NCI-H1092 (cell line): ENCODE data around the gene MAJIN.
A peak's percentile ranks its signal among the peaks of the same experiment; 100 is the strongest.
"Not testable (repeated sequence)": the region's sequence is repeated elsewhere in the genome, so short reads cannot be mapped to it uniquely, and the experiment has no call there.

Experiments
- DNase-seq: peaks from one replicate; lab custom pipeline; 2025; lab: John Stamatoyannopoulos, UW

MAJIN gene, protein sequence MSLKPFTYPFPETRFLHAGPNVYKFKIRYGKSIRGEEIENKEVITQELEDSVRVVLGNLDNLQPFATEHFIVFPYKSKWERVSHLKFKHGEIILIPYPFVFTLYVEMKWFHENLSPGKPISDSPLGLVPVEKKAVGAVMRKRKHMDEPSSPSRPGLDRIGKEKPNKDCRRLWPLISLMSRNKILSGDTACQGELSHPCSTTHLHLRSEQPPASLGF

DNA sequence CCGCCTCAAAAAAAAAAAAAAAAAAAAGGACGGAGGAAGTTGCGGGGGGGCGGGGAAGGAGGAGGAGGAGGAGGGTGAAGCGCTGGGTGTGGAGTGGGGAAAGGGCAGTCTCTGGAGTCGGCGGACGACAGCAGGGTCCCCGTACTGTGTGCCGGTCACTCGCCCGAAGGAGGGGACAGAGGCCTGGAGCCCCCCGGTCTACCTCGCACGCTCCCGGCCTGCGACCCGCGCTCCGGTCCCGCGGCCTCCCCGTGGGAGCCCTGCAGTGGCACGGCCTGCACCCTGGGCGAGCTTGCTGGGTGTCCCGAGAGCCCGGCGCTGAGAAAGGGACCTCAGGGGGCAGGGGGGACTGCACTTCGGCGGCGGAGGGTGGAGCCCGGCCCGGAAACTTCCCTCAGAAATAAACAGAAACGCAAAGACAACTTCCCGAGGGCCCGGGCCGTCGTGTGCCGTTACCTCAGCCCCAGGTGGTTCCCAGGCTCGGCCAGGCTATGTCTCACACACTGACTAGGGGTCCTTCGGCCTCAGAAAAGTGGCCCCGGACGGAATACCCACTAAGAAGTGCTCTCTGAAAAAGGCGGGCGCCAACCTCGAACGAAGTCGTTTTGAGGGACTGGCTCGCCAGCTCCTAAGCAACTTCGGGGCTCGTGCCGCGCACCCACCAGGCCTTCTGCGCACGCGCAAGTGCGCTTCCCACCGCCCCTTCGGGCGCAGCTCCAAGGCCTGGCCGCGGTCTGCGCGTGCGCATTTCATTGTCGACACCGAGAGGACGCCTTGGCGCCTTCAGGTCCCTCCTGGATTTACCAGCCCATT, at the start of gene MAJIN:
Gene MAJIN (minus strand): TSS at position 688 of the 813 bp plus-strand sequence. CDS start 12,703 bp downstream, outside the sequence.
- DNase-seq: no peak

DNA sequence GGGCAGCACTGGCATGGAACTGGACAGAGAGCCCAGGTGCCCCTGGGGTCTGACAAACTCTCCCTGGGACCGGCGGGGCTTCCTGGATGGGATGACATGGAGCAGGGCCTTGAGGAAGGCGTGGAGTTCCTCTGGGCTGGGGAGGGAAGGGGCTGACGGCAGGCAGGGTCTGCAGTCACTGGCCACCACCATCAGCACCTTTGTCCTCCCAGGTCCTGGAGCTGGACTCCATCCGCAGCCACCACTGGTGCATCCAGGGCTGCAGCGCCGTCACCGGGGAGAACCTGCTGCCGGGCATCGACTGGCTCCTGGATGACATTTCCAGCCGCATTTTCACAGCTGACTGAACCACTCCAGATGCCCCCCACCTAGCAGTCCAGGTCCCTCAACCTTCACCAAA, 49.6 kb upstream of the MAJIN start:
- DNase-seq: no peak

DNA sequence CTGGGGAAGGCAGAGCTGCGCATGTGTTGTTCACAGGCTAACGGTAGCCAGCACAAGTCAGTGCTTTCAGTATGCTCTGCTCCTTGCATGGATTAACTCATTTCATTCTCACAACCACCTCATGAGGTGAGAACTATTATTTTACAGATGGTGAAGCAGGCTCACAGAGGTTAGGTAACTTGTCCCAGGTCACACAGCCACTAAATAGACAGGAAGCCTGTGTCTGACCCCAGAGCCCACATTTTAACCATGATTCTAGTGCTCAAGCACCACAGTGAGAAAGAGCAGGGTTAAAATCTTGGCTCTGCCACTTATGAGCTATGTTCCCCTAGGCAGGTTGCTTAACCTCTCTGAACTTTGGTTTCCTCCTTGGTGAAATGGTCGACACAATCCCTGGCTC, 49.1 kb upstream of the MAJIN start:
- DNase-seq: no peak

DNA sequence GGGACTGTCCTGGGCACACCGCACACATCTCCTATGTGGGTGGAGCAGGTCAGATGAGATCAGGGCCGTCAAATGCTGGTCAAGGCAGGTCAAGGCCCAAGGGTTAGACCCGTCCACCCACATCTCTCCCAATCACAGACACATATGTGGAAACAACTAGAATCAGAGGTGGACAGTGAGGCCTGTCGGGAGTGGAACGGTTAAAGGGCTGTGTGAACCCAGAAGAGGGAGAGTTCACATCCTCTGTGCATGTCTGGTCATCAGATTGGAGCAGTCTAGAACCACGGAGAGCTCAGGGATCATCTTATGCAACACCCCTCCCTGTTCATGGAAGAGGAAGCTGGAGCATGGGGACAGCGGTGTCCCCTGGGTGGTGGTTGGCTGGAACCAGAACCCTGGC, 47.9 kb upstream of the MAJIN start:
- DNase-seq: no peak

DNA sequence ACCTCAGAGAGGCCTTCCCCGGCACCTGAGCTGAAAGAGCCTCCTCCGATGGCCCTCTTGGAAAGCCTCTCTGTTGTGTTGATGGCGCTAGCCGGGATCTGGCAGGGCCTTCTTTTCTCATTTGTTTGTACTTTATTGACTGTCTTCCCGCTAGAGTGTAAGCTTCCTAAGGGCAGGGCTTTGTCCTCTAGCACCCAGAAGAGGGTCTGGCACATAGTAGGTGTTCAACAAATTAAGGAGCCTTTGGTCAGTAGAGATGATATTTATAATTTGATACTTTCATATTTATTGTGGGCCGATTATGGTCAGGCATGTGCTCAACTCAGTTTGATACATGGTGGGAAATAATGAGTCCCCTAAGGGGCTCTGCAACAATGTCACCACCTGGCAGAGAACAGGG, 46.0 kb upstream of the MAJIN start:
- no peak for DNase-seq

DNA sequence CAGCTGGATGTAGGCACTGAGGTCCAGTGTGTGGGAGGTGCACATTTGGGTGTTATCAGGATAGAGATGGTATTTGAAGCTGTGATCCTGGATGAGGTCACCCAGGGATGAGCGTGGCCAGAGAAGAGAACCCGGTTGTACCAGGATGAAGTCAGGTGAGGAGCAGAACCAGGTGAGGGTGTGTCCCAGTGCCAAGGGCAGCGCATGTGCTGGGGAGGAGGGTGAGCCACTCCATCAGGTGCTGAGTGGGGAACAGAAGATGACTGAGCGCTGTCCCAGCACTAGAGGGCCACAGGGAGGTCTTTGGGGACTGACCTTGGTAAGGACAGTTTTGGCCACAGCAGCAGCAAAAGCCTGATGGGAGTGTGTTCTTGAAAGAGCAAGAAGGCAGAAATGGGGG, 44.8 kb upstream of the MAJIN start:
- DNase-seq: no peak

DNA sequence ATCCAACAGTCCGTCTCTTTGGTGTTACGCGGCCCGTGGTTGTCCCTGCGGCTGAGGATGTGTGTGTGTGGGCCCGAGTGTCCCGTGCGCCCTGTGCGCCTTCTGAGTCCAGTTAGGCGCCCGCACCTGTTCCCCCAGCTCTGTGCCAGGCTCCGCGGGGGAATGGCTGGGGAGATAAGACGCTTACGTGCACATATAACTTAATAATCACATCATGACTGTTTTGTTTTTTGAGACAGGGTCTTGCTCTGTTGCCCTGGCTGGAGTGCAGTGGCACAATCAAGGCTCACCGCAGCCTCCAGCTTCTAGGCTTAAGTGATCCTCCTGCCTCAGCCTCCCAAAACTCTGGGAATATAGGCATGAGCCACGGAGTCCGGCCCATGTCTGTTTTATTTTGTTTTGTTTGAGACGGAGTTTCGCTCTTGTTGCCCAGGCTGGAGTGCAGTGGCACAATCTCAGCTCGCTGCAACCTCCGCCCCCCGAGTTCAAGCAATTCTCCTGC, 42.9 kb upstream of the MAJIN start:
- no peak for DNase-seq

DNA sequence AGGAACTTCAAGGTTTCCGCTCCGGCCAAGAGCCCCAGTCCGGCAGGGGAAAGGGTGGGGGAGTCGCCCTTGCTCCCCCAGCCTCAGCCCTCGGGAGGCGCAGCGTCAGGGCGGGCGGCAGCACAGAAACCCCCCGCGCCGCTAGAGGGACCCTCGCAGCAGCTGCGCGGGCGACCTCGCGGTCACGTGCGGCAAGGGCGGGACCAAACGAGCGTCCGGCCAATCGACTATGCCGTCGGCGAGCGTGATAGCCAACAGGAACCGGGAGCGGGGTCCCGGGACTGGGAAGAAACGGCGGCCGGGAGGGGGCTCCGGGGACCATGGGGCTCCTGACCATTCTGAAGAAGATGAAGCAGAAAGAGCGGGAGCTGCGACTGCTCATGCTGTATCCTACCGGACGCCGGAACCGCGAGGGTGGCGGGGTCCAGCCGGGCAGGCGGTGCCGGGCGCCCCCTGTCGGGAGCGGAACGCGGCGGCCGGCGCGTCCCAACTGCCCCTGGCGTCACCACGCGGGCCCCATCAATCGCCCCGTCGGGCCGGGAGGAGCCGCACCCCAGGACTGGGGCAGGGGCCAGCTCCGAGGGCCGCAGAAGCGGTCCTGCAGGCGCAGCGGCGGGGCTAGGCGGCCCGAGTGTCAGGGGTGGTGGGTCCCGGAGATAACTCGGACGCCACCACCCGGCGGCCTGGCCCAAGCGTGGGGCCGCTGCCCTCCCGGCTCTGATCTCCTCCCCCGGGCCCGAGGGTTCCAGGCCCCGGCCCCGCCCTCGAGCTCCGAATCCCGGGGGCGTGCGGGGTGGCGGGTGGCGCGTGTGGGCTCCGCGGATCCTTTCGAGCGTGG, 42.2 kb upstream of the MAJIN start, which contains the start of gene ARL2:
Gene ARL2 (plus strand): TSS at position 273 of the 838 bp plus-strand sequence. CDS start 48 bp downstream, at position 321.
- peak; percentile 96 for DNase-seq

DNA sequence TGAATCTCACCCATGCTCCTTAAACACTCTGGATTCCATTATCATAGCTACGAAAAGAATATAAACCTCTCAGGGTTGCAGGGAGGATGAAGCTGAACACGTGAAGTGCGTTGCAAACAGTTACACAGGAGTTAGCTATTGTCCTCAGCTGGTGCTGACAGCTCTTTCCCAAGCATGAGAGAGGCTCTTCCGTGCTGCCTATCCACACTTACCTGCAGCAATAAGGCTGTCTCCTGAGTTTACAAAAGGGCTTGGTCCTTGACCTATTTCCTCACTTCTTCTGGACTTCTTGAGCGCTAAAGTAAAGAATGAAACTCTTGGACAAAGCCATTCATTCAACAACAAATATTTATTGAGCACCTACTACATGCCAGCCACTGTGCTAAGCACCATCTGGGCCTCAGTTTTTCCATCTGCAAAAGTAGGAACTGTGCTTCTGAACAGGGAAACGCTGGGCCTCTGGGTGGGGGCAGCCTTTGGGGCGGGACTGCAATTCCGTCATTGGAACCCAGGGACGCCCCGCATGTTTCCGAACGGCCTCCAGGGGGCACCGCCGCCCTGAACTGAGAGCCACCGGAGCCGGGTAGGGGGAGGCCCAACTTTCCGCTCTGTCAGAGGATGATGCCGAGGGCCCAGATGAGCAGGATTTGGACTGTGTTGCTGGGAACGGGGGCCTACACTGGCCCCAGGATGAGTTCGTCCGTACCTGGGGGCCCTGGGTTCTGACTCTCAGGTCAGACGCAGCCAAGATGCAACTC, 41.4 kb upstream of the MAJIN start:
- DNase-seq: peak; percentile 90

DNA sequence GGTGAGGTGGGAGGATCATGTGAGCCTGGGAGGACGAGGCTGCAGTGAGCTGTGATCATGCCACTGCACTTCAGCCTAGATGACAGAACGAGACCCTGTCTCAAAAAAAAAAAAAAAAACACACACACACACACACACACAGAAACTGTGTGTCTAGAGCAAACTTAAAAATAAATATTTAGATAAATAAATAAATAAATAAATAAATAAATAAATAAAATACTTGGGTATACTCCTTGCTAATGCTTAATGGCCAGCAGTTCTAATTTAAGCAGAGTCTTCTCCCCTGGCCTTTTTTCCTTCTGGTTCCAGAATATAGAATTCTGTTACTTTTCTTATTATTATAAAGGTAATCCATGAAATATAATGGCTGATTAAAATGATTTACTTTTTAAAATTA, 37.0 kb upstream of the MAJIN start:
- DNase-seq: no peak

DNA sequence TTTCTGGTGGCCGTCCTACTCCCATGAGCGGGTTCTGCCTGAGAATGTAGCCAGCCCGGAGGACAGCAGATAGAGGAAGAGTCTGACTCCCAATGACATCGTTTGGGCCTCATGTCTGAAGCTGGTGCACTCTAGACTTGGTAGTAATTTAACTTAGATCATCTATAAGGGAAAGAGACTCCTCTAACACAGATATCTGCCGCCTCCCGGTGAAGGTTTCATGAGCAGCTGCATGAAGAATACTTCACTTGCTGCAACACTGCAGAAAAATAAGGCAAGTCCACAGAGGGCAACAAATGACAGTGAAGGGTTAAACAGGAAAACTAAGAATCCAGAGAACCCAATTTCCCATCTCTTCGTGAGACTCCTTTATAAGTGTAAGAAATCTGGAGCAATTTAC, 36.1 kb upstream of the MAJIN start:
- DNase-seq: no peak

DNA sequence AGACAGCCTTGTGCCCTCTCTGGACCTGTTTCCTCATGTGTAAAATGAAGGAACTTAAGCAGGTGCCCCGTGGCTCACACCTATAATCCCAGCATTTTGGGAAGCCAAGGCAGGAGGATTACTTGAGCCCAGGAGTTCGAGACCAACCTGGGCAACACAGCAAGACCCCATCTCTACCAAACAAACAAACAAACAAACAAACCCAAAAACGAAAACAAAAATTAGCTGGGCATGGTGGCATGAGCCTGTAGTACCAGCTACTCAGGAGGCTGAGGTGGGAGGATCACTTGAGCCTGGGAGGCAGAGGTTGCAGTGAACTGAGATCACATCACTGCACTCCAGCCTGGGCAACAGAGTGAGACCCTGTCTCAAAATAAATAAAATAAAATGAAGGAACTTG, 32.1 kb upstream of the MAJIN start:
- DNase-seq: not testable (repeated sequence)

DNA sequence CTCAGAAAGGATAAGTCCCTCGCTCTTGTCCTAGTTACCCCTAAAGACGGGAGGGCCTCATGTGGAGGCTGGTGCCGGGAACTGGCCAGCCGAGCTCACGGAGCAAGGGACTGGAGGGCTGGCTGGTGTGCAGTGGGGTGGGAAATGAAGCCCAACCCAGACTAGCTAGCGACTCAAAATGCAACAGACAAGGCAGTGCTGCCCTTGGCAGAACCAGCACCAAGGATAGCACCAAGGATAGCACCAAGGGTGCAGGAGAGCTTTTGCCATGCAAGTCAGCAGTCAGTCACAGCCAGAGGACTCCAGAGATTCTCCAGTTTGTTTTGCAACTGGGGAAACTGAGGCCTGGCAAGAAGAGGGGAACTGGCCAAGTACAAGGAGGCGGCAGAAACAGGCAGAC, 31.4 kb upstream of the MAJIN start:
- no peak for DNase-seq

DNA sequence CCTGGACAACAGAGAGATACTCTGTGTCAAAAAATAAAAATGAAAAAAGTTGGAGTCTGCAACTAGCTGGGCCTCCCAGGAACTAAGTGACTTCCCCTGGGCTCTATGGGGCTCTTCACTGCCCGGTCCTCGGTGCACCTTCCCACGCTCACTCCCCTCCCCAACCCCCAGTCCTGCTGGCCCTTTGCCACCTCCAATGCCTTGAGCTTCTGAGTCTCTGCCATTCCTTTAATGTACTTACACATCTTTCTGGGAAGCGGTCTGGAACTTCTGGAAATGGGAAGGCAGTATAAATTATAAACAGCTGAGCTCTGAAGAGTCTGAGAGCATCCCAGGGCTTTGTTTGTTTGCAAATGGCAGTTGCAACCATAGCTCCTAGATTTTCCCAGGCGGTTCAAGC, 30.8 kb upstream of the MAJIN start:
- DNase-seq: no peak

DNA sequence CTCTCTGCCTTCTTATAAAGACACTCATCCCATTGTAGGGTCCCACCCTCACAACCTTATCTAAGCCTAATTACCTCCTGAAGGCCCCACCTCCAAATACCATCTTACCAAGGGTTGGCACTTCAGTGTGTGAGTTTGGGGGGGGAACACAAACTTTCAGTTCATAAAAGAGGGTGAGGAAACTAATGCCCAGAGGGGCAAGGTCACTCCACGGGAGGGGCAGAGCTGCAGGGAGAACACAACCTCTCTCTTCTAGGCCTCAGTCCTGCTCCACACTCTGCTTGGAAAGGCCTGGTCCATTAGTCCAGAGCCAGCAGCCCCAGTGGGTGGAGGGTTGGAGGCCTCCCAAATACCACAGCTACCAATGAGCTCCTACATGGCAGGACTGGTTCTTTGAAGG, 27.6 kb upstream of the MAJIN start:
- no peak for DNase-seq

DNA sequence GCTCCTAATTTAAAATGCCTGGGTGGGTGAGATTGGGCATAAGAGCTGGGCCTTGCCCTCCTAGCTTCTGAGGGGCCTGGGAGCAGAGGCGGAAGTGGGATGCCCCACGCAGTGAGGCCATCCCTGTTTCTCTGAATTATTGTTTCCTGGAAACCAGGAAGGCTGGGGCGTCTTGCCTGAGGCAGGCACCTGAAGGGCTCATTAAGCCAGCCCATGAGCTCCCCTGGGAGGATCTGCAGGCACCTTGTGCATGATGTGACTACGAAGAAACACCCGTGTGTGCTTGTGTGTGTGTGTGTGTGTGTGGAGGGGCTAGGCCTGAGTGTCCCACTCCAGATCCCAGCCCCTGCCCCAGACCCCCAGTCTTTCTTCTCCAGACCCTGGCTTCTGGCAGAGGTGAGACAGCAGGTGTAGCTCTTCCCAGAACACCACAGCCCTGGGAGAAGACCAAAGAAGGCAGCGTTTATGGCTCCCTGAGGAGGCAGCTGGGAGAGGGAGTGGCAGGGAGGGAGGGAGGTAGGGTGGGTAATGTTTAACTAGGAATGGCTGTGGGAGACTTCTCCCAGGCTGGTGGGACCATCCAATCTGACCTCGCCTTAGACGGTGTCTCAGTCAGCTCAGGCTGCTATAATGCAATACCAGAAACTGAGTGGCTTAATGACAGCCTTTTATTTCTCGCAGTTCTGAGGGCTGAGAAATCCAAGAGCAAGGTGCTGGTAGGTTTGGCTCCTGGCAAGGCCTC, 27.0 kb upstream of the MAJIN start:
- no peak for DNase-seq

DNA sequence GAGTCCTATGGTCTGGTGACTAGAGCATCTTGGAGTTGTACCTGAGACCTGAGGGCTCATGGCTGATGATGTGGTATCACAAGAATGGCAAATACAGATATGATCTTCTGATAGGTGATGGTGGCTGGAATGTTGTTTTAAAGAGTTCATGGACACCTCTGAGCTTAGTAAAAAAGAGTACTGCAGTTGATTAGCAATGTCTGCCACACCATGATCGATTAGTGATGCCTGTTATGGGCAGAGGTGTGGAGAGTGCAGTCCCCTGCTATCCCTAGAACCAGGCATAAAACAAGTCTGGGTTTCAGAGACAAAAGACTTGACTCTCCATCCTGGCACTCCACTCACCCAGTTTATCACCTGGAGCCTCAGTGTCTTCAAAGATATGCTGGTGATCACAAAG, 26.2 kb upstream of the MAJIN start:
- DNase-seq: no peak

DNA sequence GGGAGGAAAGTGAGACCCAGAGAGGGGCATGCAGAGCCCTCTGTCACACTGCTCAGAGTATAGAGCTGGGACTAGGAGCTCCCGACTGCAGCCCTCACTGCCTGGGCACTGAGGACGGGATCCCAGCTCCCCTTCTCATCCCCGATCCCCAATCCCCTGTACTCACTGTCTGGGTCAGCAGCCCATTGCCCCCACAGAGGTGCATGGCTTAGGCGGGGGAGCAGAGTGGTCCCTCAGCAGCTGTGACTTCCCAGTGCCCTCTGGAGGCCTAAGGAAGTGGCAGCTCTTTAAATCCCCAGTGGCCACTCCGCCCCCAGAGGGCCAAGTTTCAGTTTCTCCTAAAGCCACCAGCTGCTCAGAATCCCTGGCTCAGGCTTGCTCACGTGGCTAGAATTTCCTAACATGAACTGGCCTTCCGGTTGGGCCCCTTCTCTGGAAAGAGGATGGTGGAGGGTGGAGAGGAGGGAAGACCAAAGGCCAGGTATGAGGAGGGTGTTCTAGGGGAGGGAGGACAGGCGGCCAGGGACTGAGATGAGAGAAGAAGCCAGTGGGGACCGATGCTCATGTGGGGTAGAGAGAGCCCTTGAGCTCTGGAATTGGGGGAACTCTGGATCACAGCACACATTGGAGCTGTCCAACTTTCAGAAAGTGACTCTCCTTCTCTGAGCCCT, 24.9 kb upstream of the MAJIN start, which contains the start of gene BATF2:
Gene BATF2 (minus strand): TSS at position 262 of the 671 bp plus-strand sequence. CDS start 57 bp downstream, at position 205.
- DNase-seq: peak; percentile 61

DNA sequence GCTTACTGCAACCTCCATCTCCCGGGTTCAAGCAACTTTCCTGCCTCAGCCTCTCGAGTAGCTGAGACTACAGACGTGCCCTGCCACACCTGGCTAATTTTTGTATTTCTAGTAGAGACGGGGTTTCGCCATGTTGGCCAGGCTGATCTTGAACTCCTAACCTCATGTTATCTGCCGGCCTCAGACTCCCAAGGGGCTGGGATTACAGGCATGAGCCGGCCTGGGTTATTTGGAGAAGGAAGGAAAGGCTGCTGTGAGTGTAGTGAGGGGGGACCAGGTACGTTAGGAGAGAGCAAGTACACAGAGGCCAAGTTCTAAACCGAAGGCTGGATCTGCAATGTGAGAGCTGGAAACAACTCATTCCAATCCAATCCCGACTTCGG, 24.4 kb upstream of the MAJIN start:
- DNase-seq: no peak

DNA sequence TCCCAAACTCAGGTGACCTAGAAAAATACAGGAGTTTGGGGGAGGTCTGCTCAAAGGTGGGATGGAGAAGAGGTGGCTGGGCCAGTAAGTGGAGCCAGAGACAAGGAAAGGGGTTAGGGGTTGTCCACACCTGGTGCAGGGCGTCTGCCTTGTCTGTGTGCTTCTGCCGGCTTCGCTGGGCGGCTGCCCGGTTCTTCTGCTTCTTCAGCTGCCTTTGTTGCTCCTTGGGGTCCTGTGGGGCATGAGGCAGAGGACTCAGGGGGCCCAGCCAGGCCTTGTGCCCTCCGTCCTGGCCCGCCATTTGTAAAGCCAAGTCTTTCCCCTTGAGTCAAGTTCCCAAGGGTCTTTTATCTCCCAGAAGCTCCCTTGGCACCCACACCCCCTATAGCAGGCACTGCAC, 22.4 kb upstream of the MAJIN start:
- DNase-seq: no peak
